Stimulated activated CD8-positive, alpha-beta memory T cell treated with anti-CD3 and anti-CD28 coated beads, Interleukin-7, amount 100 ng/mL, for 4 hours (primary cell): ENCODE data around the gene ACVR1B.

Source experiments
- DNase-seq, 2 donors: peaks; one replicate each; pipeline ENCODE4 v3.0.0-alpha.2; 2020; ENCODE audit warnings: low read depth in 2 of 2

The ACVR1B gene

DNA sequence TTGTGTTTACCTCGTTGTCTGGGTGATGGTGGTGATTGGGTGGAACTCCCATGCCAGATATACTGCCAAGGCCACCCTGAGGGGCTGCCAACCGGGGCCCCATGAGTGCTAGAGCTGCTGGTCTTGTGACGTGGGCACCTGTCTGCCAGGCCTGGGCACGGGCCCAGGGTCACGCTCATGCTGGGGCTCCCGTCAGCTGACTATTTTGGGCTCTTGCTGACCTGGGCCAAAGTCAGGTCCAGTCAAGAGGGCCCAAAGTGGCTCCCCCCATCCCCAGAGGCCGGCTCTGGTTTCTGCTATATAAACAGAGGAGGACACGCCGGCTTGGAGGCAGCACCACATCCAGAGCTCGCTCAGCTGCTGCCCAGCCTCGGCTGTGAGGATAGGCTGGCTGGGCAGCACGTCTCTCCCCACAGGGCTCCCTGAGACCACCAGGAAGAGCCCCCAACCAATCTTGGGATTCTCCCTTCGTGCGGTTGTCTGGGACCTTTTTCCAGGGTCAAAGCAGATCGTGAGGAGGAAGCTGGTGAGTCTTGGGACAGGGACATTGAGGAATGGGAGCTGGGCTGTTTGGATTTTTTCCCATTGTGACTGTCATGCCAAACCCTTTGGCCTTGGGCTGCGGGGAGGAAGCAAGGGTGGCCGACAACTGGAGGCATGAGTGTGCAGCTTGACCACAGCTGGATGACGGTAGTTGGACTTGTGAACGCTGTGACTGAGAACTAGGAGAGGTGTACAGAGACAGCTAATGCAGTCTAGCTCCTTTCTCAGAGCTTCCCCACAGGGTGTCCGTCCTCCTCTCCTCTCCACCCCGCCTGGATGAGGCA is 92.1 kb downstream of the ACVR1B start:
- no peak for DNase-seq

DNA sequence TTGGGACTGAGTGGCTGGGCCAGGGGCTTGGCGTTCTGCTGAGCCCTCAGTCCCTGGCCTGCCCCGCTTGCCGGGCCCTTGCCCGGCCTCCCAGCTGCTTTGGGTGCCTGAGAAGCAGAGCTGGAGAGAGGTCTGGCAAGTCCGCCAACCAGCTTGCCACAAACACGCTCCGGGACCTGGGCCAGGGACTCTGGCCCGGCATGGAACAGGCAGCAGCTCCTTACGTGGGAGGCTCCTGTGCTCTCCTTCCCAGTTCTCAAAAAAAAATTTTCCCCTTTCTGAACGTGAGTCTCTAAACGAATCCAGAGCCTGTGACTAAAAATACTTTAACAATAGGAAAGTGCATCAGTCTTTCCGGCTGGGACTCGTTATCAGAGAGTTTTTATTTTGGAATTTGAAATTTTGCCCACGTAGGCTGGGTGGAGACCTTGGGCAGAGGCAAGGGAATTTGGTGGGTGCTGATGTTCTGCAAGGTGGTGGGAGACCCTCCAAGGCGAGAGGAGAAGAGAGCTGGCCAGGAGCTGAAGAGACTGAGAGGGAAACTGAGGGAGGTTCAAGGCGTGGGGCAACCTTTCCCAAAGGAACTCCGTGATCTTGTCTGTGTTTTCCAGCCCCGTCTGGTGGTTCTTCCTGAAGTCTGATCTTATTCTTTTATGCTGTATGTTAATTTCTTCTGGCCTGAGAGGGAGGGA is 92.9 kb downstream of the ACVR1B start:
- no peak for DNase-seq

DNA sequence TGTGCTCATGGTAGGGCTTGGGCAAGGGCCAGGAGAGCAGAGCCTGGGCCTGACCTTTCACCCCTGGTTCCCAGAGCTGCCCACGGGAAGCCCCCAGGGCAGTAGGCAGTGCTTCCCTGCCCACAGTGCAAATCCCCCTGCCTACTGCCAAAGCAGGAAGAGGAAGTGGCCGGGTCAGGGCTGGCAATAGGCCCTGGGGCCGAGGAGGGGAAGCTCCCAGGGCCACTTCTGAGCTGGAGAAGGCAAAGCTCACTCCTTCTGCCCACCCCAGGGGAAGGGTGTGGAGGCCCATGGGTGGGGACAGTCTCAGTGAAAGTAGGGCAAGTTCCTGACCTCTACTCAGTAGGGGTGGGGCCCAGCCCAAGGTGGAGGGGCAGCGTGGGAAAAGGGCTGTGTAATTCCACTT is 94.3 kb downstream of the ACVR1B start:
- no peak for DNase-seq
